ENCODE measurements around the gene IQCM. TPM values are rescaled to one million over a fixed set of nuclear protein-coding genes. Genes with fewer than 3 reads are reported as not detected.

The IQCM gene
- total and polyA plus RNA-seq, 2 donors (not counting 1 experiment from before 2014, with no cell fraction given) = not detected

- Histone ChIP-seq H3K27me3 (ENCODE audit: control insufficient read depth, insufficient read depth, low read length) (no peaks in the 10 kb centered on the region), H3K4me2 (ENCODE audit: extremely low read depth, insufficient read depth, low read length) (no peak overlapping the region), H2AFZ (ENCODE audit: low read length) (no peak overlapping the region), H3K4me1 (ENCODE audit: control insufficient read depth, extremely low read depth, insufficient read depth, low read length) (no peaks in the 10 kb centered on the region), H3K9me3 (ENCODE audit: control insufficient read depth, insufficient read depth, low read depth, low read length) (no peaks in the 10 kb centered on the region), H3K4me3 (replicated peaks in 1 of 4; ENCODE audit: control extremely low read depth in 1 of 4, insufficient read depth in 1 of 4, low read depth in 3 of 4, low read length in 4 of 4) (no peak overlapping the region), H4K20me1 (ENCODE audit: control insufficient read depth, extremely low read depth, insufficient read depth, low read length) (no peaks in the 10 kb centered on the region), H3K27ac (ENCODE audit: insufficient read depth, low read length) (no peak overlapping the region), H3K79me2 (ENCODE audit: control insufficient read depth, insufficient read depth, low read length) (no peaks in the 10 kb centered on the region), H3K9ac (ENCODE audit: insufficient read depth, low read length) (no peak overlapping the region), H3K36me3 (ENCODE audit: control insufficient read depth, insufficient read depth, low read length) (no peaks in the 10 kb centered on the region)
- DNase-seq (ENCODE audit: low read depth in 2 of 2) = no peak
- TF ChIP-seq EZH2 (IDR thresholded peaks at IDR 0.05; ENCODE audit: low read length, missing control alignments) (no peak), CTCF (conservative IDR thresholded peaks at IDR 0.05 in 1 of 2, IDR thresholded peaks at IDR 0.05 in 1 of 2; ENCODE audit: low read depth in 1 of 2, low read length in 2 of 2) (no peak)
Measured at GRCh38 chr4:149716728-149717127, 98.9 kb downstream of the IQCM start.

GRCh38 chr4:149715822-149716585 is 99.6 kb downstream of the IQCM start:
- H3K27me3 ChIP-seq (ENCODE audit: control insufficient read depth, insufficient read depth, low read length) = no peaks in the 10 kb centered on the region

GRCh38 chr4:149713031-149713430 is 102.6 kb downstream of the IQCM start:
- no peaks in the 10 kb centered on the region for H3K27me3 ChIP-seq (ENCODE audit: control insufficient read depth, insufficient read depth, low read length)
- no peaks in the 10 kb centered on the region for H3K36me3 ChIP-seq (ENCODE audit: control insufficient read depth, insufficient read depth, low read length)
- no peak for TF ChIP-seq CTCF (conservative IDR thresholded peaks at IDR 0.05 in 1 of 2, IDR thresholded peaks at IDR 0.05 in 1 of 2; ENCODE audit: low read depth in 1 of 2, low read length in 2 of 2)
- no peak for TF ChIP-seq EZH2 (IDR thresholded peaks at IDR 0.05; ENCODE audit: low read length, missing control alignments)
- H4K20me1 ChIP-seq (ENCODE audit: control insufficient read depth, extremely low read depth, insufficient read depth, low read length) = no peaks in the 10 kb centered on the region
- H2AFZ ChIP-seq (ENCODE audit: low read length) = no peak overlapping the region
- no peaks in the 10 kb centered on the region for H3K9me3 ChIP-seq (ENCODE audit: control insufficient read depth, insufficient read depth, low read depth, low read length)
- no peak overlapping the region for H3K4me3 ChIP-seq (replicated peaks in 1 of 4; ENCODE audit: control extremely low read depth in 1 of 4, insufficient read depth in 1 of 4, low read depth in 3 of 4, low read length in 4 of 4)
- H3K27ac ChIP-seq (ENCODE audit: insufficient read depth, low read length) = no peak overlapping the region
- H3K9ac ChIP-seq (ENCODE audit: insufficient read depth, low read length) = no peak overlapping the region
- DNase-seq (ENCODE audit: low read depth in 2 of 2) = no peak
- H3K79me2 ChIP-seq (ENCODE audit: control insufficient read depth, insufficient read depth, low read length) = no peaks in the 10 kb centered on the region
- H3K4me1 ChIP-seq (ENCODE audit: control insufficient read depth, extremely low read depth, insufficient read depth, low read length) = no peaks in the 10 kb centered on the region
- no peak overlapping the region for H3K4me2 ChIP-seq (ENCODE audit: extremely low read depth, insufficient read depth, low read length)

More at GRCh38 chr4:149715822-149716585, 99.6 kb downstream of the IQCM start:
- no peak for DNase-seq (ENCODE audit: low read depth in 2 of 2)
- no peak overlapping the region for H3K4me2 ChIP-seq (ENCODE audit: extremely low read depth, insufficient read depth, low read length)
- no peak for TF ChIP-seq EZH2 (IDR thresholded peaks at IDR 0.05; ENCODE audit: low read length, missing control alignments)
- no peak for TF ChIP-seq CTCF (conservative IDR thresholded peaks at IDR 0.05 in 1 of 2, IDR thresholded peaks at IDR 0.05 in 1 of 2; ENCODE audit: low read depth in 1 of 2, low read length in 2 of 2)
- no peak overlapping the region for H2AFZ ChIP-seq (ENCODE audit: low read length)
- H3K4me1 ChIP-seq (ENCODE audit: control insufficient read depth, extremely low read depth, insufficient read depth, low read length) = no peaks in the 10 kb centered on the region
- no peaks in the 10 kb centered on the region for H3K9me3 ChIP-seq (ENCODE audit: control insufficient read depth, insufficient read depth, low read depth, low read length)
- H4K20me1 ChIP-seq (ENCODE audit: control insufficient read depth, extremely low read depth, insufficient read depth, low read length) = no peaks in the 10 kb centered on the region
- no peaks in the 10 kb centered on the region for H3K79me2 ChIP-seq (ENCODE audit: control insufficient read depth, insufficient read depth, low read length)
- H3K9ac ChIP-seq (ENCODE audit: insufficient read depth, low read length) = no peak overlapping the region
- H3K4me3 ChIP-seq (replicated peaks in 1 of 4; ENCODE audit: control extremely low read depth in 1 of 4, insufficient read depth in 1 of 4, low read depth in 3 of 4, low read length in 4 of 4) = no peak overlapping the region
- H3K27ac ChIP-seq (ENCODE audit: insufficient read depth, low read length) = no peak overlapping the region
- H3K36me3 ChIP-seq (ENCODE audit: control insufficient read depth, insufficient read depth, low read length) = no peaks in the 10 kb centered on the region
